ENCODE measurements around the gene RABL6. TPM values are rescaled to one million over a fixed set of nuclear protein-coding genes. Genes with fewer than 3 reads are reported as not detected.
"Not testable (repeated sequence)": the region's sequence is repeated elsewhere in the genome, so short reads cannot be mapped to it uniquely, and the experiment has no call there.

The RABL6 gene
- polyA plus RNA-seq, 2 donors: 46.5 to 61.7 TPM

- Histone ChIP-seq H3K27me3 (ENCODE audit: control insufficient read depth in 1 of 2, insufficient read depth in 2 of 2, low read length in 2 of 2) (no peaks in the 10 kb centered on the region), H3K27ac (ENCODE audit: low read depth in 2 of 2, low read length in 1 of 2) (no peak overlapping the region), H3K4me3 (ENCODE audit: low read depth in 1 of 2, low read length in 2 of 2) (no peak overlapping the region), H3K9me3 (ENCODE audit: control insufficient read depth in 2 of 2, insufficient read depth in 1 of 2, low read depth in 1 of 2, low read length in 1 of 2) (peaks cover 0 to 3% of the 10 kb centered on the region in 2 donors), H3K4me1 (ENCODE audit: control insufficient read depth in 2 of 2, insufficient read depth in 2 of 2, low read length in 1 of 2) (peaks cover 0 to 22% of the 10 kb centered on the region in 2 donors), H3K36me3 (ENCODE audit: control insufficient read depth in 2 of 2, insufficient read depth in 2 of 2, low read length in 1 of 2) (peaks cover 0 to 16% of the 10 kb centered on the region in 2 donors)
- 57% methylated on average over 25 to 28 of the region's 28 CpGs for WGBS, 2 donors
Observed at GRCh38 chr9:136840877-136841645, 33.3 kb downstream of the RABL6 start.

- 35% methylated on average over 15 to 16 of the region's 16 CpGs for WGBS, 2 donors
- H3K4me3 ChIP-seq (ENCODE audit: low read depth in 1 of 2, low read length in 2 of 2); H3K9me3 ChIP-seq (ENCODE audit: control insufficient read depth in 2 of 2, insufficient read depth in 1 of 2, low read depth in 1 of 2, low read length in 1 of 2); H3K27ac ChIP-seq (ENCODE audit: low read depth in 2 of 2, low read length in 1 of 2); H3K27me3 ChIP-seq (ENCODE audit: control insufficient read depth in 1 of 2, insufficient read depth in 2 of 2, low read length in 2 of 2): not testable (repeated sequence)
- Histone ChIP-seq H3K36me3 (ENCODE audit: control insufficient read depth in 2 of 2, insufficient read depth in 2 of 2, low read length in 1 of 2) (peaks cover 0 to 12% of the 10 kb centered on the region in 2 donors), H3K4me1 (ENCODE audit: control insufficient read depth in 2 of 2, insufficient read depth in 2 of 2, low read length in 1 of 2) (peaks cover 0 to 29% of the 10 kb centered on the region in 2 donors)
Observed at GRCh38 chr9:136841646-136842379, 34.1 kb downstream of the RABL6 start.

- H3K27ac ChIP-seq (ENCODE audit: low read depth in 2 of 2, low read length in 1 of 2): not testable (repeated sequence)
Observed at GRCh38 chr9:136842380-136842948, 34.7 kb downstream of the RABL6 start, which contains the start of gene AJM1. Gene AJM1 (plus strand): TSS chr9:136842478. CDS start chr9:136844415, 1,937 bp downstream.

GRCh38 chr9:136843159-136843800, 35.5 kb downstream of the RABL6 start:
- H3K27ac ChIP-seq (ENCODE audit: low read depth in 2 of 2, low read length in 1 of 2); H3K9me3 ChIP-seq (ENCODE audit: control insufficient read depth in 2 of 2, insufficient read depth in 1 of 2, low read depth in 1 of 2, low read length in 1 of 2); H3K27me3 ChIP-seq (ENCODE audit: control insufficient read depth in 1 of 2, insufficient read depth in 2 of 2, low read length in 2 of 2); H3K4me3 ChIP-seq (ENCODE audit: low read depth in 1 of 2, low read length in 2 of 2): not testable (repeated sequence)
- WGBS, 2 donors: 8 to 9% methylated on average over 17 to 21 of the region's 21 CpGs
- H3K36me3 ChIP-seq (ENCODE audit: control insufficient read depth in 2 of 2, insufficient read depth in 2 of 2, low read length in 1 of 2): peaks cover 0 to 12% of the 10 kb centered on the region in 2 donors
- peaks cover 4 to 31% of the 10 kb centered on the region in 2 donors for H3K4me1 ChIP-seq (ENCODE audit: control insufficient read depth in 2 of 2, insufficient read depth in 2 of 2, low read length in 1 of 2)

More at GRCh38 chr9:136842380-136842948, 34.7 kb downstream of the RABL6 start, which contains the start of gene AJM1:
- Histone ChIP-seq H3K4me1 (ENCODE audit: control insufficient read depth in 2 of 2, insufficient read depth in 2 of 2, low read length in 1 of 2) (peaks cover 0 to 31% of the 10 kb centered on the region in 2 donors), H3K4me3 (ENCODE audit: low read depth in 1 of 2, low read length in 2 of 2) (peak within 1 kb of the TSS; percentile 34 to 50), H3K36me3 (ENCODE audit: control insufficient read depth in 2 of 2, insufficient read depth in 2 of 2, low read length in 1 of 2) (peaks cover 0 to 12% of the 10 kb centered on the region in 2 donors)
- not testable (repeated sequence) for H3K27me3 ChIP-seq (ENCODE audit: control insufficient read depth in 1 of 2, insufficient read depth in 2 of 2, low read length in 2 of 2); H3K9me3 ChIP-seq (ENCODE audit: control insufficient read depth in 2 of 2, insufficient read depth in 1 of 2, low read depth in 1 of 2, low read length in 1 of 2)
- 1% methylated on average over 20 to 27 of the region's 27 CpGs for WGBS, 2 donors

GRCh38 chr9:136843801-136844740, 36.3 kb downstream of the RABL6 start:
- Histone ChIP-seq H3K4me3 (ENCODE audit: low read depth in 1 of 2, low read length in 2 of 2) (peak overlapping the region in 1 of 2 donors; percentile 18), H3K4me1 (ENCODE audit: control insufficient read depth in 2 of 2, insufficient read depth in 2 of 2, low read length in 1 of 2) (peaks cover 4 to 31% of the 10 kb centered on the region in 2 donors)
- not testable (repeated sequence) for H3K36me3 ChIP-seq (ENCODE audit: control insufficient read depth in 2 of 2, insufficient read depth in 2 of 2, low read length in 1 of 2); H3K9me3 ChIP-seq (ENCODE audit: control insufficient read depth in 2 of 2, insufficient read depth in 1 of 2, low read depth in 1 of 2, low read length in 1 of 2); H3K27ac ChIP-seq (ENCODE audit: low read depth in 2 of 2, low read length in 1 of 2); H3K27me3 ChIP-seq (ENCODE audit: control insufficient read depth in 1 of 2, insufficient read depth in 2 of 2, low read length in 2 of 2)
- 6% methylated on average over 77 to 99 of the region's 99 CpGs for WGBS, 2 donors

- Histone ChIP-seq H3K4me1 (ENCODE audit: control insufficient read depth in 2 of 2, insufficient read depth in 2 of 2, low read length in 1 of 2) (peaks cover 4 to 35% of the 10 kb centered on the region in 2 donors), H3K36me3 (ENCODE audit: control insufficient read depth in 2 of 2, insufficient read depth in 2 of 2, low read length in 1 of 2) (peaks cover 0 to 2% of the 10 kb centered on the region in 2 donors), H3K27ac (ENCODE audit: low read depth in 2 of 2, low read length in 1 of 2) (no peak overlapping the region), H3K27me3 (ENCODE audit: control insufficient read depth in 1 of 2, insufficient read depth in 2 of 2, low read length in 2 of 2) (no peaks in the 10 kb centered on the region), H3K9me3 (ENCODE audit: control insufficient read depth in 2 of 2, insufficient read depth in 1 of 2, low read depth in 1 of 2, low read length in 1 of 2) (peaks cover 0 to 7% of the 10 kb centered on the region in 2 donors), H3K4me3 (ENCODE audit: low read depth in 1 of 2, low read length in 2 of 2) (peak overlapping the region in 1 of 2 donors; percentile 18)
- WGBS, 2 donors: 10 to 20% methylated on average over 52 to 88 of the region's 88 CpGs
Observed at GRCh38 chr9:136844761-136845464, 37.2 kb downstream of the RABL6 start.

- Histone ChIP-seq H3K9me3 (ENCODE audit: control insufficient read depth in 2 of 2, insufficient read depth in 1 of 2, low read depth in 1 of 2, low read length in 1 of 2) (peaks cover 0 to 7% of the 10 kb centered on the region in 2 donors), H3K4me1 (ENCODE audit: control insufficient read depth in 2 of 2, insufficient read depth in 2 of 2, low read length in 1 of 2) (peaks cover 4 to 42% of the 10 kb centered on the region in 2 donors), H3K36me3 (ENCODE audit: control insufficient read depth in 2 of 2, insufficient read depth in 2 of 2, low read length in 1 of 2) (peaks cover 0 to 4% of the 10 kb centered on the region in 2 donors), H3K27me3 (ENCODE audit: control insufficient read depth in 1 of 2, insufficient read depth in 2 of 2, low read length in 2 of 2) (no peaks in the 10 kb centered on the region), H3K27ac (ENCODE audit: low read depth in 2 of 2, low read length in 1 of 2) (no peak overlapping the region), H3K4me3 (ENCODE audit: low read depth in 1 of 2, low read length in 2 of 2) (peak overlapping the region in 1 of 2 donors; percentile 60)
- WGBS, 2 donors: 25 to 35% methylated on average over 94 to 102 of the region's 102 CpGs
Observed at GRCh38 chr9:136845465-136846260, 37.9 kb downstream of the RABL6 start.

All from esophagus (tissue), 2 donors.